Kidney epithelial cell (primary cell): ENCODE data around the gene EMP3. TPM values are rescaled to one million over a fixed set of nuclear protein-coding genes. Genes with fewer than 3 reads are reported as not detected.

Experiments
- DNase-seq: peaks from one replicate; pipeline ENCODE4 v3.0.0-alpha.2; 2010; ENCODE audit warnings: low read depth
- H3K27me3 ChIP-seq: 2 replicates; pipeline ENCODE4 v1.6.0; 2011; ENCODE audit warnings: low read length; ENCODE audit not compliant: control insufficient read depth, insufficient read depth
- H3K36me3 ChIP-seq: 2 replicates; pipeline ENCODE4 v1.5.1; 2011; ENCODE audit warnings: low read length; ENCODE audit not compliant: control insufficient read depth, insufficient read depth
- H3K4me3 ChIP-seq: 2 replicates; pipeline ENCODE4 v1.5.1; 2011; ENCODE audit warnings: low read depth, mild to moderate bottlenecking, control low read depth, low read length
- CTCF ChIP-seq: IDR thresholded peaks from 2 replicates; pipeline ENCODE4 v1.5.1; 2011; ENCODE audit warnings: mild to moderate bottlenecking, moderate library complexity, low read length, control low read depth, inconsistent platforms; ENCODE audit not compliant: insufficient read depth, poor library complexity, severe bottlenecking
- total RNA-seq: library from RNA; depleted of rRNA; stranded (reverse); fragments of >200 nt; gene quantifications from 2 replicates; pipeline ENCODE4 v1.2.3, GENCODE V29; 2015

The EMP3 gene
- 30.7 and 32.5 TPM in 2 replicates for total RNA-seq

- H3K4me3 ChIP-seq = peak within 1 kb of the TSS; percentile 56
- no peak for TF ChIP-seq CTCF
- DNase-seq = no peak
- no peaks in the 10 kb centered on the region for H3K36me3 ChIP-seq
- H3K27me3 ChIP-seq = no peaks in the 10 kb centered on the region
Measured at GRCh38 chr19:48325265-48325910, at the start of gene EMP3. EMP3 (plus strand) TSS chr19:48325552; CDS start chr19:48326845, 1,293 bp downstream.

- TF ChIP-seq CTCF = no peak
- Histone ChIP-seq H3K36me3 (no peaks in the 10 kb centered on the region), H3K27me3 (no peaks in the 10 kb centered on the region), H3K4me3 (no peak overlapping the region)
- no peak for DNase-seq
Measured at GRCh38 chr19:48279747-48280146, 45.6 kb upstream of the EMP3 start.

- no peak for DNase-seq
- Histone ChIP-seq H3K27me3 (no peaks in the 10 kb centered on the region), H3K36me3 (no peaks in the 10 kb centered on the region), H3K4me3 (no peak overlapping the region)
- TF ChIP-seq CTCF = no peak
Measured at GRCh38 chr19:48283908-48284307, 41.4 kb upstream of the EMP3 start.

- Histone ChIP-seq H3K27me3 (no peaks in the 10 kb centered on the region), H3K36me3 (no peaks in the 10 kb centered on the region), H3K4me3 (no peak overlapping the region)
- DNase-seq = no peak
- no peak for TF ChIP-seq CTCF
Measured at GRCh38 chr19:48284896-48285295, 40.5 kb upstream of the EMP3 start.

GRCh38 chr19:48287748-48288147, 37.6 kb upstream of the EMP3 start:
- H3K4me3 ChIP-seq = no peak overlapping the region
- H3K36me3 ChIP-seq = no peaks in the 10 kb centered on the region
- no peak for TF ChIP-seq CTCF
- DNase-seq = no peak
- no peaks in the 10 kb centered on the region for H3K27me3 ChIP-seq

- H3K27me3 ChIP-seq = no peaks in the 10 kb centered on the region
- peak; percentile 27 for TF ChIP-seq CTCF
- no peak for DNase-seq
- no peak overlapping the region for H3K4me3 ChIP-seq
- H3K36me3 ChIP-seq = no peaks in the 10 kb centered on the region
Measured at GRCh38 chr19:48290401-48290770, 35.0 kb upstream of the EMP3 start.
